ENCODE results near the gene MPP4.

- TF ChIP-seq ZNF274 (IDR thresholded peaks at IDR 0.05; ENCODE audit: low read depth, low read length) = no peak
- no peak for TF ChIP-seq YY1 (IDR thresholded peaks at IDR 0.05; ENCODE audit: insufficient read depth, insufficient read length)
- no peak for TF ChIP-seq SUZ12 (IDR thresholded peaks at IDR 0.05; ENCODE audit: extremely low read depth, insufficient read depth, insufficient read length)
These were observed 35.1 kb upstream of the MPP4 start for GRCh38 chr2:201733544-201733943.

Measured in NT2/D1 (cell line).